Endodermal cell (in vitro differentiated cells): ENCODE data around the gene NPW. TPM values are rescaled to one million over a fixed set of nuclear protein-coding genes. Genes with fewer than 3 reads are reported as not detected.

ENCODE experiments used
- DNase-seq: peaks from one replicate; pipeline ENCODE4 v3.0.0-alpha.2; 2017
- H3K27ac ChIP-seq: 2 replicates; pipeline ENCODE4 v1.5.1; 2013; ENCODE audit warnings: mild to moderate bottlenecking, low read depth, low read length, moderate library complexity
- H3K27me3 ChIP-seq: 2 replicates; pipeline ENCODE4 v1.6.1; 2013; ENCODE audit warnings: mild to moderate bottlenecking, low read length, moderate library complexity; ENCODE audit not compliant: insufficient read depth, control insufficient read depth, poor library complexity, severe bottlenecking
- H3K36me3 ChIP-seq: 2 replicates; pipeline ENCODE4 v1.7.0; 2013; ENCODE audit warnings: mild to moderate bottlenecking, low read length, moderate library complexity; ENCODE audit not compliant: control insufficient read depth, insufficient read depth
- H3K4me1 ChIP-seq: one replicate; pipeline ENCODE4 v1.7.0; 2013; ENCODE audit warnings: low read length; ENCODE audit not compliant: control insufficient read depth, insufficient read depth
- H3K4me3 ChIP-seq: 2 replicates; pipeline ENCODE4 v1.5.1; 2013; ENCODE audit warnings: mild to moderate bottlenecking, low read length, moderate library complexity
- H3K9ac ChIP-seq: 2 replicates; pipeline ENCODE4 v1.6.1; 2013; ENCODE audit warnings: mild to moderate bottlenecking, low read length, moderate library complexity; ENCODE audit not compliant: poor library complexity, severe bottlenecking; ENCODE audit errors: extremely low read depth
- H3K9me3 ChIP-seq: 2 replicates; pipeline ENCODE4 v1.6.1; 2013; ENCODE audit warnings: mild to moderate bottlenecking, low read length, moderate library complexity; ENCODE audit not compliant: control insufficient read depth
- H3K27ac Mint-ChIP-seq: 2 replicates; pipeline ENCODE4 v1.8.0; 2020; ENCODE audit warnings: mixed read lengths
- H3K27me3 Mint-ChIP-seq: 2 replicates; pipeline ENCODE4 v1.8.0; 2021; ENCODE audit warnings: mild to moderate bottlenecking, mixed read lengths; ENCODE audit not compliant: insufficient read depth
- H3K36me3 Mint-ChIP-seq: 2 replicates; pipeline ENCODE4 v1.8.0; 2020; ENCODE audit warnings: low read depth, mixed read lengths
- H3K4me1 Mint-ChIP-seq: 2 replicates; pipeline ENCODE4 v1.8.0; 2020; ENCODE audit warnings: mixed read lengths
- H3K4me3 Mint-ChIP-seq: 2 replicates; pipeline ENCODE4 v1.8.0; 2020; ENCODE audit warnings: mild to moderate bottlenecking, moderate library complexity, mixed read lengths
- H3K9me3 Mint-ChIP-seq: 2 replicates; pipeline ENCODE4 v1.8.0; 2020; ENCODE audit warnings: mild to moderate bottlenecking, mixed read lengths
- CTCF ChIP-seq: fragments of 200-600 bp; sonication (generic); conservative IDR thresholded peaks from 2 replicates; pipeline ENCODE4 v1.5.0; 2021; ENCODE audit warnings: antibody characterized with exemption, mild to moderate bottlenecking
- WGBS, 2 experiments: methylation state at CpG; one replicate each; pipeline versions ENCODE4 v1.1.5 to v1.1.7; 2013; ENCODE audit warnings: missing lambda C conversion rate in 2 of 2, mixed read lengths in 1 of 2; ENCODE audit not compliant: insufficient coverage in 1 of 2, insufficient read length in 1 of 2; 5-methylcytosine and 5-hydroxymethylcytosine counted together
- total RNA-seq, 2 donors: library from RNA; stranded (reverse); fragmentation: NEBNext Ultra II Directional in 1 of 2; extraction: Animal tissue kit (Norgen Biotek cat#: 25700) in 1 of 2; gene quantifications; 2 replicates in 1 of 2; 3 replicates in 1 of 2; pipeline ENCODE4 v1.2.1, GENCODE V29; 2021

Gene NPW
- total RNA-seq, 2 donors from 2014 or later, result 1.2 to 1.9 TPM

GRCh38 chr16:1985466-1986150 is 34.0 kb upstream of the NPW start:
- WGBS, 2 experiments, result 93 to 97% methylated on average over 13 to 14 of the region's 14 CpGs
- peak overlapping the region; percentile 82 for H3K4me3 ChIP-seq
- peaks cover 51% of the 10 kb centered on the region for H3K27me3 ChIP-seq
- H3K4me1 ChIP-seq, result no peaks in the 10 kb centered on the region
- H3K9me3 ChIP-seq, result no peaks in the 10 kb centered on the region
- Mint-ChIP-seq H3K27me3 (peaks cover 48% of the 10 kb centered on the region), H3K4me1 (peaks cover 6% of the 10 kb centered on the region), H3K4me3 (peak overlapping the region; percentile 81), H3K9me3 (no peaks in the 10 kb centered on the region), H3K36me3 (peaks cover 10% of the 10 kb centered on the region), H3K27ac (no peak overlapping the region)
- peaks cover 22% of the 10 kb centered on the region for H3K36me3 ChIP-seq
- H3K27ac ChIP-seq, result no peak overlapping the region
- no peak for DNase-seq
- H3K9ac ChIP-seq, result no peak overlapping the region
- no peak for TF ChIP-seq CTCF

DNA sequence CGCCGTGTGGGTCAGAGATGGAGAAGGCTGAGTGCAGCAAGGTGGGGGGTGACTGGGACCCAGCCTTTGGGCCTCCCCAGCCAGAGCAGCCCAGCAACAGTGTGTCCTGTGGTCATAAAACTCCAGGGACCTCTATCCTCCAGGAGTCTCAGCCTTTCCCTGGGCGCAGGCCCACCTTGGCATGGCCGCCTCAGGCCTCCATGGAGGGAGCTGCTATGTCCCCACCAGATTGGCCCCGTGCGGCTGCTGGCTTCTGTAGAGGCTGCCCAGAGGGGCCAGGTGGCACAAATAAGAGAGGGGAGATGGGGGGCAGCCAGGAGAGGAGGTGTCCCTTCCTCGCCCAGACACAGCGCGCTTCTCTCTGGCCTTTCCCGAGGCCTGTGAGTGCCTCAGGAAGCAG is 32.4 kb upstream of the NPW start:
- H3K4me3 Mint-ChIP-seq, result no peak overlapping the region
- DNase-seq, result no peak
- WGBS, 2 experiments, result 95% methylated on average over 6 to 10 of the region's 10 CpGs

DNA sequence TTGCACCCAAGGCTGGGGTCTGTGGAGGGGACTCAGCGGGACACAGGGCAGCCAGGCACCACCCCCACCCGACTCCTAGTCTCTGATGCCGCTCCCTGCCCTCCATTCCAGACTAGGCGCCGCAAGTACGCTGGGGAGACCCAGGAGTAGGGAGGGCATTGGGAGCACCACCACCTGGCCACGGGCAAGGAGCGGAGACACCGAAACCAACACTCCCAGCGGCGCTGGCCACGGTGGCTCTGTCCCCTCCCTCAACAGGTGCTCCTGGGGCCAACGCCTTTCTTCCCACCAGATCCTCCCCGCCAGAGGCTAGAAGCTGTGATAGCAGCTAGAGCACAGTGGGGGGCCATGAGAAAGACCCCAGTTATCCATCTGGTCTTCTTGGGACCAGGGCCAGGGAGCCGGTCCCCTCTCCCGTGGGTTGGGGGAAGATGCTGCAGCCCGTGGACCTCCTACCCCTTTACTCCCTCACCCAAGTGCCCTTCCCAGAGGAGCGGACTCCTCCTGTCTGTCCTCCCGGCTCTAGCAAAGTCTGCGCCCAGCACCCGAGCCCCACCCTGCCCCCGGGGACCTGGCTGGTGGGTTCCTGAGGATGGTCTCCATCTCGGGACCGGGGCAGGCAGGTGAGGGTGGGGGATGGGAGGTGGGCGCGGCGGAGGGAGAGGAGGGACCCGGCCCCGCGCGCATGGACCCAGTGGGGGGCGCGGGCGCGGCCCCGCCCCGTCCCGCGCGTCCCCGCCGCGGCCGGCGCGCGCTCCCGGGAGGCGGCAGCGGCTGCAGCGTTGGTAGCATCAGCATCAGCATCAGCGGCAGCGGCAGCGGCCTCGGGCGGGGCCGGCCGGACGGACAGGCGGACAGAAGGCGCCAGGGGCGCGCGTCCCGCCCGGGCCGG is 30.1 kb upstream of the NPW start, which contains the start of gene SYNGR3:
Gene SYNGR3, plus strand, starts transcription at position 762 of the 892 bp plus-strand sequence. CDS start 133 bp downstream, outside the sequence.
- Histone ChIP-seq H3K4me3 (peak within 1 kb of the TSS; percentile 80), H3K36me3 (peaks cover 22% of the 10 kb centered on the region), H3K9me3 (no peaks in the 10 kb centered on the region), H3K9ac (peak within 1 kb of the TSS; percentile 30), H3K4me1 (peaks cover 3% of the 10 kb centered on the region), H3K27ac (no peak within 1 kb of the TSS), H3K27me3 (peaks cover 37% of the 10 kb centered on the region)
- Mint-ChIP-seq H3K36me3 (peaks cover 10% of the 10 kb centered on the region), H3K4me3 (peak within 1 kb of the TSS; percentile 53), H3K27ac (no peak within 1 kb of the TSS), H3K9me3 (no peaks in the 10 kb centered on the region), H3K27me3 (peaks cover 41% of the 10 kb centered on the region), H3K4me1 (peaks cover 1% of the 10 kb centered on the region)
- DNase-seq, result peak; percentile 79
- 10 to 32% methylated on average over 20 to 66 of the region's 67 CpGs for WGBS, 2 experiments
- no peak for TF ChIP-seq CTCF

More for the DNA sequence above, 32.4 kb upstream of the NPW start:
- Histone ChIP-seq H3K4me3 (no peak overlapping the region), H3K4me1 (peaks cover 3% of the 10 kb centered on the region), H3K27me3 (peaks cover 48% of the 10 kb centered on the region), H3K36me3 (peaks cover 22% of the 10 kb centered on the region), H3K9me3 (no peaks in the 10 kb centered on the region), H3K27ac (no peak overlapping the region), H3K9ac (no peak overlapping the region)
- no peak for TF ChIP-seq CTCF
- Mint-ChIP-seq H3K27ac (no peak overlapping the region), H3K36me3 (peaks cover 10% of the 10 kb centered on the region), H3K4me1 (peaks cover 6% of the 10 kb centered on the region), H3K9me3 (no peaks in the 10 kb centered on the region), H3K27me3 (peaks cover 45% of the 10 kb centered on the region)
